OCI-LY1 (cell line): ENCODE results near the gene SDR39U1.

Experiments
- H2AFZ ChIP-seq: fragments of 200-600 bp; sonication (generic), shearing (Covaris generic); 2 replicates; pipeline ENCODE4 v1.6.0; 2014; ENCODE audit warnings: antibody characterized with exemption, mild to moderate bottlenecking, low read length
- H3F3A ChIP-seq: fragments of 200-600 bp; sonication (generic), shearing (Covaris generic); 2 replicates; pipeline ENCODE4 v1.6.0; 2014; ENCODE audit warnings: mild to moderate bottlenecking, antibody characterized with exemption, low read length, moderate library complexity; ENCODE audit not compliant: insufficient read depth
- H3K27ac ChIP-seq: fragments of 200-600 bp; sonication (generic); 2 replicates; pipeline ENCODE4 v1.5.1; 2014; ENCODE audit warnings: low read length, mixed run types, mild to moderate bottlenecking, low read depth; ENCODE audit not compliant: poor library complexity, severe bottlenecking
- H3K27me3 ChIP-seq: fragments of 200-600 bp; sonication (generic); 2 replicates; pipeline ENCODE4 v1.6.0; 2014; ENCODE audit warnings: antibody characterized with exemption, mild to moderate bottlenecking, low read length, moderate library complexity; ENCODE audit not compliant: insufficient read depth
- H3K36me3 ChIP-seq: fragments of 200-600 bp; sonication (generic); 2 replicates; pipeline ENCODE4 v1.6.1; 2014; ENCODE audit warnings: mild to moderate bottlenecking, antibody characterized with exemption, low read length, moderate library complexity, mixed read lengths; ENCODE audit not compliant: insufficient read depth
- H3K4me1 ChIP-seq: fragments of 200-600 bp; sonication (generic); 2 replicates; pipeline ENCODE4 v1.5.1; 2014; ENCODE audit warnings: mild to moderate bottlenecking, low read length, moderate library complexity; ENCODE audit not compliant: insufficient read depth, severe bottlenecking
- H3K4me2 ChIP-seq: fragments of 200-600 bp; sonication (generic), shearing (Covaris generic); 2 replicates; pipeline ENCODE4 v1.6.1; 2014; ENCODE audit warnings: low read length
- H3K4me3 ChIP-seq: fragments of 200-600 bp; sonication (generic); 2 replicates; pipeline ENCODE4 v1.5.1; 2014; ENCODE audit warnings: low read length, low read depth, mild to moderate bottlenecking, mixed read lengths; ENCODE audit not compliant: poor library complexity, severe bottlenecking
- H3K79me2 ChIP-seq: fragments of 200-600 bp; shearing (Covaris generic); 2 replicates; pipeline ENCODE4 v1.6.1; 2016; ENCODE audit warnings: mixed run types, low read length, mixed read lengths; ENCODE audit not compliant: insufficient read depth
- H3K9ac ChIP-seq: fragments of 200-600 bp; sonication (generic), shearing (Covaris generic); 2 replicates; pipeline ENCODE4 v1.6.1; 2014; ENCODE audit warnings: mild to moderate bottlenecking, low read length, mixed read lengths
- H3K9me2 ChIP-seq: fragments of 200-600 bp; sonication (generic), shearing (Covaris generic); 2 replicates; pipeline ENCODE4 v1.6.1; 2014; ENCODE audit warnings: low read depth, mild to moderate bottlenecking, low read length, mixed read lengths
- H3K9me3 ChIP-seq: fragments of 200-600 bp; shearing (Covaris generic); 2 replicates; pipeline ENCODE4 v1.6.1; 2014; ENCODE audit warnings: low read length, mixed read lengths
- H4K20me1 ChIP-seq: fragments of 200-600 bp; sonication (generic), shearing (Covaris generic); 2 replicates; pipeline ENCODE4 v1.6.0; 2016; ENCODE audit warnings: mild to moderate bottlenecking, low read length; ENCODE audit not compliant: insufficient read depth
- EZH2 ChIP-seq: fragments of 200-600 bp; sonication (generic), shearing (Covaris generic); IDR thresholded peaks from 2 replicates; pipeline ENCODE4 v1.8.0; 2017; ENCODE audit warnings: borderline replicate concordance, mixed run types, mild to moderate bottlenecking, antibody characterized with exemption, low read length, moderate library complexity, mixed read lengths
- TF ChIP-seq, protein P1 (sequence below): fragments of 200-600 bp; sonication (generic), shearing (Covaris generic); IDR thresholded peaks from 2 replicates; pipeline ENCODE4 v1.5.1; 2017; ENCODE audit warnings: mild to moderate bottlenecking, antibody characterized with exemption, low read length, moderate library complexity, mixed read lengths

Gene SDR39U1

GRCh38 chr14:24397639-24398292 lies 44.8 kb downstream of the SDR39U1 start:
- H3K36me3 ChIP-seq = no peaks in the 10 kb centered on the region
- no peaks in the 10 kb centered on the region for H3K9me2 ChIP-seq
- no peak overlapping the region for H3K4me3 ChIP-seq
- peaks cover 22% of the 10 kb centered on the region for H3K4me1 ChIP-seq
- no peak overlapping the region for H2AFZ ChIP-seq
- H3F3A ChIP-seq = no peaks in the 10 kb centered on the region
- H4K20me1 ChIP-seq = no peaks in the 10 kb centered on the region
- TF ChIP-seq EZH2 = no peak
- TF ChIP-seq, protein P1, sequence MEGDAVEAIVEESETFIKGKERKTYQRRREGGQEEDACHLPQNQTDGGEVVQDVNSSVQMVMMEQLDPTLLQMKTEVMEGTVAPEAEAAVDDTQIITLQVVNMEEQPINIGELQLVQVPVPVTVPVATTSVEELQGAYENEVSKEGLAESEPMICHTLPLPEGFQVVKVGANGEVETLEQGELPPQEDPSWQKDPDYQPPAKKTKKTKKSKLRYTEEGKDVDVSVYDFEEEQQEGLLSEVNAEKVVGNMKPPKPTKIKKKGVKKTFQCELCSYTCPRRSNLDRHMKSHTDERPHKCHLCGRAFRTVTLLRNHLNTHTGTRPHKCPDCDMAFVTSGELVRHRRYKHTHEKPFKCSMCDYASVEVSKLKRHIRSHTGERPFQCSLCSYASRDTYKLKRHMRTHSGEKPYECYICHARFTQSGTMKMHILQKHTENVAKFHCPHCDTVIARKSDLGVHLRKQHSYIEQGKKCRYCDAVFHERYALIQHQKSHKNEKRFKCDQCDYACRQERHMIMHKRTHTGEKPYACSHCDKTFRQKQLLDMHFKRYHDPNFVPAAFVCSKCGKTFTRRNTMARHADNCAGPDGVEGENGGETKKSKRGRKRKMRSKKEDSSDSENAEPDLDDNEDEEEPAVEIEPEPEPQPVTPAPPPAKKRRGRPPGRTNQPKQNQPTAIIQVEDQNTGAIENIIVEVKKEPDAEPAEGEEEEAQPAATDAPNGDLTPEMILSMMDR = no peak
- no peak overlapping the region for H3K4me2 ChIP-seq
- no peaks in the 10 kb centered on the region for H3K27me3 ChIP-seq
- H3K79me2 ChIP-seq = no peaks in the 10 kb centered on the region
- H3K9me3 ChIP-seq = no peaks in the 10 kb centered on the region
- no peak overlapping the region for H3K9ac ChIP-seq
- no peak overlapping the region for H3K27ac ChIP-seq

- no peak overlapping the region for H3K27ac ChIP-seq
- no peak overlapping the region for H3K4me2 ChIP-seq
- H3K4me3 ChIP-seq = no peak overlapping the region
- H3K27me3 ChIP-seq = no peaks in the 10 kb centered on the region
- H3K9me2 ChIP-seq = no peaks in the 10 kb centered on the region
- H3F3A ChIP-seq = no peaks in the 10 kb centered on the region
- TF ChIP-seq, protein P1 = no peak
- no peak for TF ChIP-seq EZH2
- no peak overlapping the region for H3K9ac ChIP-seq
- no peaks in the 10 kb centered on the region for H4K20me1 ChIP-seq
- H3K9me3 ChIP-seq = no peaks in the 10 kb centered on the region
- H3K79me2 ChIP-seq = no peaks in the 10 kb centered on the region
- H3K36me3 ChIP-seq = no peaks in the 10 kb centered on the region
- no peak overlapping the region for H2AFZ ChIP-seq
- H3K4me1 ChIP-seq = peaks cover 41% of the 10 kb centered on the region
Measured at GRCh38 chr14:24395609-24396582, 46.7 kb downstream of the SDR39U1 start.

DNA sequence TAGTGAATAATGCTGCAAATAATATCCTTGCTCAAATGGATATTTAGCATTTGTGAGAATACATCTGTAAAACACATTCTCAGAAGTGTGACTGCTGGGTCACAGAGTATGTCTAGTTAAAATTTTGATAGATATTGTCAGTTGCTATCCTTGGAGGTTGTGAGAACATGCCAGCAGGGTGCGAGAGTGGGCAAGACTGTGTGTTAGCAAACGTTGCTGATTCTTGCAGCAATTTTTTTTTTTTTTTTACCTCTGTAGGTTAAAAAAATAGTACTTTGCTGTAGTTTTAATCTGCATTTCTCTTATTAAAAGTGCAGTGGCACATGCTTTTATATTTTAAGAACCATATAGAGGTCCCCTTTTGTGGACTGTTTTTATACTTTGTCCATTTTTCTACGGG lies 48.3 kb downstream of the SDR39U1 start:
- Histone ChIP-seq H3K27me3 (0 out of 2 replicates have a peak, but pooled peaks cover under 1% of the 10 kb centered on the region), H3K9me2 (no peaks in the 10 kb centered on the region), H3F3A (no peaks in the 10 kb centered on the region), H3K27ac (no peak overlapping the region), H3K4me3 (no peak overlapping the region), H3K4me2 (no peak overlapping the region), H3K9ac (no peak overlapping the region), H3K9me3 (no peaks in the 10 kb centered on the region), H4K20me1 (no peaks in the 10 kb centered on the region), H3K36me3 (no peaks in the 10 kb centered on the region), H3K79me2 (no peaks in the 10 kb centered on the region), H3K4me1 (peaks cover 40% of the 10 kb centered on the region), H2AFZ (no peak overlapping the region)
- TF ChIP-seq, protein P1 = peak; percentile 15; the same call in 1 of the 2 replicates
- no peak for TF ChIP-seq EZH2
